GM12878 (cell line): ENCODE measurements around the gene DNTT. TPM values are rescaled to one million over a fixed set of nuclear protein-coding genes. Genes with fewer than 3 reads are reported as not detected.

Experiments
- ATAC-seq: fragments of 200-7000 bp; cut with Tn5 transposase; 3 replicates; pipeline ENCODE4 v1.9.1; 2020; ENCODE audit warnings: mild to moderate bottlenecking, moderate library complexity
- BruUV-seq: library from RNA; stranded (reverse); fragments of 400-500 nt; replicated peaks from 2 replicates; lab custom pipeline; 2021; lab: Mats Ljungman, UMichigan
- CTCF ChIA-PET: fragments of 300-600 bp; sonication (Branson Sonifier 250); formaldehyde crosslinking; extraction: SDS; loops from one replicate; lab custom pipeline; 2021; ENCODE audit warnings: inconsistent platforms; lab: Yijun Ruan, JAX
- POLR2A ChIA-PET: fragments of 350-600 bp; formaldehyde crosslinking; extraction: SDS; loops from one replicate; lab custom pipeline; 2021; ENCODE audit warnings: inconsistent platforms; lab: Charles Lee
- RAD21 ChIA-PET: fragments of 300-600 bp; sonication (Branson Sonifier 250); formaldehyde crosslinking; loops from one replicate; lab custom pipeline; 2023; ENCODE audit warnings: antibody characterized with exemption; ENCODE audit not compliant: unreplicated experiment; lab: Charles Lee
- SMC1A ChIA-PET: fragments of 300-600 bp; sonication (Branson Sonifier 250); formaldehyde crosslinking; loops from one replicate; lab custom pipeline; 2023; ENCODE audit not compliant: unreplicated experiment, uncharacterized antibody; lab: Charles Lee
- DNase-seq: peaks from one replicate; pipeline ENCODE4 v3.0.0-alpha.2; 2011; ENCODE audit warnings: low read depth, low spot score
- FAIRE-seq: peaks from 3 replicates; lab custom pipeline; 2011; peaks lifted over from hg19 to GRCh38; lab: Jason Lieb, UNC
- H2AFZ ChIP-seq: 2 replicates; pipeline ENCODE4 v1.6.0; 2011; ENCODE audit warnings: low read depth, low read length, control low read depth; ENCODE audit not compliant: control insufficient read depth
- H3K27ac ChIP-seq: 2 replicates; pipeline ENCODE4 v1.5.1; 2011; ENCODE audit warnings: control low read depth; ENCODE audit not compliant: control insufficient read depth, insufficient read depth
- H3K27me3 ChIP-seq, 2 experiments: replicated peaks in 1 of 2; 2 replicates each; pipeline versions ENCODE4 v1.6.0 to v1.6.1; 2011; ENCODE audit warnings: low read length in 1 of 2; ENCODE audit not compliant: control insufficient read depth in 2 of 2, insufficient read depth in 2 of 2
- H3K36me3 ChIP-seq, 2 experiments: 2 replicates each; pipeline ENCODE4 v1.5.1; 2011; ENCODE audit warnings: low read length in 1 of 2; ENCODE audit not compliant: control insufficient read depth in 2 of 2, insufficient read depth in 2 of 2
- H3K4me1 ChIP-seq: 2 replicates; pipeline ENCODE4 v1.6.1; 2011; ENCODE audit warnings: mild to moderate bottlenecking, low read length, moderate library complexity, mixed read lengths; ENCODE audit not compliant: control insufficient read depth, insufficient read depth
- H3K4me2 ChIP-seq: 2 replicates; pipeline ENCODE4 v1.6.0; 2011; ENCODE audit warnings: control low read depth; ENCODE audit not compliant: control insufficient read depth, insufficient read depth
- H3K4me3 ChIP-seq: fragments of 200-600 bp; sonication (generic); 2 replicates; pipeline ENCODE4 v1.5.1; 2016
- H3K79me2 ChIP-seq: 2 replicates; pipeline ENCODE4 v1.6.0; 2011; ENCODE audit warnings: low read length; ENCODE audit not compliant: control insufficient read depth, insufficient read depth
- H3K9ac ChIP-seq: 2 replicates; pipeline ENCODE4 v1.8.0; 2011; ENCODE audit warnings: low read length, control low read depth, mixed read lengths; ENCODE audit not compliant: control insufficient read depth, insufficient read depth
- H3K9me3 ChIP-seq: replicated peaks from 3 replicates; pipeline ENCODE4 v1.5.1; 2011; ENCODE audit warnings: mild to moderate bottlenecking, low read length; ENCODE audit not compliant: control insufficient read depth, insufficient read depth
- H4K20me1 ChIP-seq: 2 replicates; pipeline ENCODE4 v1.6.0; 2011; ENCODE audit not compliant: control insufficient read depth, insufficient read depth
- CHD4 ChIP-seq: fragments of 200-600 bp; sonication (generic); IDR thresholded peaks from 2 replicates; pipeline ENCODE4 v1.6.1; 2016; ENCODE audit warnings: mild to moderate bottlenecking
- IKZF1 ChIP-seq: fragments of 450-650 bp; conservative IDR thresholded peaks from 2 replicates; pipeline ENCODE4 v1.6.1; 2017; ENCODE audit warnings: antibody characterized with exemption, mild to moderate bottlenecking
- MEF2A ChIP-seq: IDR thresholded peaks from 2 replicates; pipeline ENCODE4 v1.6.1; 2011; ENCODE audit warnings: low read depth, mild to moderate bottlenecking, low read length, moderate library complexity; ENCODE audit not compliant: insufficient read depth
- PRDM15 ChIP-seq: fragments of 450-650 bp; formaldehyde crosslinking; IDR thresholded peaks from 2 replicates; pipeline ENCODE4 v1.4.0; 2020; ENCODE audit warnings: mild to moderate bottlenecking, moderate library complexity
- RAD21 ChIP-seq: IDR thresholded peaks from 2 replicates; pipeline ENCODE4 v1.6.1; 2011; ENCODE audit warnings: mild to moderate bottlenecking, low read depth, low read length, moderate library complexity; ENCODE audit not compliant: insufficient read depth
- RFX5 ChIP-seq: IDR thresholded peaks from 2 replicates; pipeline ENCODE4 v1.6.1; 2011; ENCODE audit warnings: low read depth, low read length, improper control_type of control experiment
- SIN3A ChIP-seq: IDR thresholded peaks from 2 replicates; pipeline ENCODE4 v1.6.1; 2012; ENCODE audit warnings: low read depth, low read length, improper control_type of control experiment
- YBX1 ChIP-seq: fragments of 450-650 bp; IDR thresholded peaks from 2 replicates; pipeline ENCODE4 v1.6.1; 2016; ENCODE audit warnings: antibody characterized with exemption
- ZNF24 ChIP-seq: fragments of 450-650 bp; IDR thresholded peaks from 2 replicates; pipeline ENCODE4 v1.6.1; 2017; ENCODE audit warnings: antibody characterized with exemption, mild to moderate bottlenecking
- WGBS: methylation state at CpG from one replicate; pipeline ENCODE4 v1.1.6; 2016; ENCODE audit warnings: low lambda C conversion rate; ENCODE audit not compliant: insufficient replicate concordance, insufficient coverage; ENCODE audit errors: missing lambda C conversion rate; 5-methylcytosine and 5-hydroxymethylcytosine counted together
- in situ Hi-C: fragments of 300-500 bp; cut with MboI; formaldehyde crosslinking; loops from 9 replicates; pipeline ENCODE4 v1.14.3; 2018; ENCODE audit warnings: mixed read lengths
- intact Hi-C: fragments of 100-400 bp; cut with micrococcal nuclease; formaldehyde crosslinking; loops from one replicate; pipeline ENCODE4 v1.14.2; 2022; ENCODE audit not compliant: unreplicated experiment
- polyA plus RNA-seq, 11 experiments: library from polyadenylated mRNA; depleted of rRNA in 4 of 11; unstranded in 6 of 11; stranded (reverse) in 5 of 11; fragments of >200 nt; fragmentation: Nextera tagmentation in 4 of 11; fragmentation: Illumina TruSeq in 1 of 11; extraction: Ambion mirVana in 4 of 11; extraction: Trizol in 1 of 11; gene quantifications; 1 replicate in 1 of 11; 2 replicates in 10 of 11; pipeline versions ENCODE4 v1.2.1 to v1.2.3, GENCODE V29; 2011 to 2016; ENCODE audit warnings: inconsistent platforms in 2 of 11, missing spikeins in 2 of 11, low read depth in 1 of 11
- total RNA-seq, 4 experiments: library from RNA; depleted of rRNA in 3 of 4; stranded (reverse); fragments of >200 nt in 3 of 4; fragmentation: Illumina TruSeq in 1 of 4; extraction: Trizol in 1 of 4; gene quantifications; 2 replicates each; pipeline versions ENCODE4 v1.2.1 to v1.2.3, GENCODE V29; 2013 to 2021
- TF ChIP-seq, protein P1 (sequence below): fragments of 450-650 bp; IDR thresholded peaks from 2 replicates; pipeline ENCODE4 v1.6.1; 2017; ENCODE audit warnings: low read depth, mild to moderate bottlenecking, moderate library complexity

Gene DNTT
- total and polyA plus RNA-seq, 10 of the 15 experiments (the other 5 are each of a cell fraction or from before 2014, with no cell fraction given) = 0.06 to 0.13 (median 0.09) TPM; not detected in 5

DNA sequence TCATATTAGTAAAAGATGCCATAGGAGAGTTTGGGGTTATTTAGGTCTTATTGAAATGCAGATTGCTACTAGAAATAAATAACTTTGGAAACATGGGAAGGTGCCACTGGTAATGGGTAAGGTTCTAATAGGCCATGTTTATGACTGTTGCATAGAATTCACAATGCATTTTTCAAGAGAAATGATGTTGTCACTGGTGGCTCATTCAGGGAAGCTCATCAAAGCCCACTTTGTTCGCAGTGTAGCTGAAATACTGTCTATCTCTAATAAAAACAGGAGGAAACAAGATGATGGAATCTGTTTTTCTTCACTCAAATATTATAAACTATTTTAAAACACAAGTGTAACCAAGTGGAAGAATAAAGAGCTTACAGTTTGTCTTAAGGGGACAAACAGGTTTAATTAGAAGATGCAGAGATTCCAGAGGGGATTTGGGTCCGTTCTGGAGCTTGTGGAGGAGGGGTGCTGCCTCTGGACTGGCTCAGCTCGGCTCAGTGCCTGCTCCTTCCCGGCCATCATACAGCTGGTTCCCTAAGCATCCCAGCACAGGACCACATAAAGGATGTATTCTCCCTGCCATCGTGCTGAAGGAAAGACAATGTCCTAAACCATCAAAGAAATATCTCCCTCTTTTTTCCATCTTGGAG lies 34.2 kb downstream of the DNTT start (continued):
- TF ChIP-seq PRDM15 = no peak
- TF ChIP-seq ZNF24 = no peak
- TF ChIP-seq, all 136 proteins: peak for 0

GRCh38 chr10:96339383-96339782 lies 35.1 kb downstream of the DNTT start:
- H3K27me3 ChIP-seq = no peaks in the 10 kb centered on the region
- no peaks in the 10 kb centered on the region for H4K20me1 ChIP-seq
- no peak overlapping the region for H2AFZ ChIP-seq
- no peak for FAIRE-seq
- no peaks in the 10 kb centered on the region for H3K4me1 ChIP-seq
- CTCF ChIA-PET = interaction anchor here (0.7 to 9.4 kb wide), 27 partner anchors 8 to 646 kb away, joined by 3 to 142 read pairs (median 4); partner anchors contain the start of genes TCTN3 and ZNF518A
- POLR2A ChIA-PET = interaction anchor here (0.7 kb wide), 1 partner anchor 49 kb away, joined by 9 read pairs; no protein-coding TSS in a partner anchor
- no peak overlapping the region for H3K27ac ChIP-seq
- no peak overlapping the region for H3K4me3 ChIP-seq
- intact Hi-C loops = no loop called here
- BruUV-seq = no TSS peak
- no peak overlapping the region for H3K4me2 ChIP-seq
- no peaks in the 10 kb centered on the region for H3K79me2 ChIP-seq
- no peak overlapping the region for H3K9ac ChIP-seq
- ATAC-seq = no peak
- in situ Hi-C loops = no loop called here
- TF ChIP-seq SIN3A (no peak), YBX1 (no peak), IKZF1 (no peak), RFX5 (no peak), RAD21 (no peak), MEF2A (no peak), CHD4 (no peak)
- TF ChIP-seq, protein P1, sequence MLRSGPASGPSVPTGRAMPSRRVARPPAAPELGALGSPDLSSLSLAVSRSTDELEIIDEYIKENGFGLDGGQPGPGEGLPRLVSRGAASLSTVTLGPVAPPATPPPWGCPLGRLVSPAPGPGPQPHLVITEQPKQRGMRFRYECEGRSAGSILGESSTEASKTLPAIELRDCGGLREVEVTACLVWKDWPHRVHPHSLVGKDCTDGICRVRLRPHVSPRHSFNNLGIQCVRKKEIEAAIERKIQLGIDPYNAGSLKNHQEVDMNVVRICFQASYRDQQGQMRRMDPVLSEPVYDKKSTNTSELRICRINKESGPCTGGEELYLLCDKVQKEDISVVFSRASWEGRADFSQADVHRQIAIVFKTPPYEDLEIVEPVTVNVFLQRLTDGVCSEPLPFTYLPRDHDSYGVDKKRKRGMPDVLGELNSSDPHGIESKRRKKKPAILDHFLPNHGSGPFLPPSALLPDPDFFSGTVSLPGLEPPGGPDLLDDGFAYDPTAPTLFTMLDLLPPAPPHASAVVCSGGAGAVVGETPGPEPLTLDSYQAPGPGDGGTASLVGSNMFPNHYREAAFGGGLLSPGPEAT = no peak
- no peaks in the 10 kb centered on the region for H3K9me3 ChIP-seq
- no peak for DNase-seq
- 68% methylated on average over 4 of the region's 4 CpGs for WGBS
- SMC1A ChIA-PET = interaction anchor here (0.6 to 3.3 kb wide), 9 partner anchors 10 to 326 kb away, joined by 3 to 27 read pairs (median 4); no protein-coding TSS in a partner anchor
- no peaks in the 10 kb centered on the region for H3K36me3 ChIP-seq
- RAD21 ChIA-PET = interaction anchor here (0.6 to 5.4 kb wide), 6 partner anchors 30 to 324 kb away, joined by 3 to 24 read pairs (median 4); no protein-coding TSS in a partner anchor
